IPS-NIHi11 (cell line): Measurements from ENCODE around the gene AGER.
"Not testable (repeated sequence)": the region's sequence is repeated elsewhere in the genome, so short reads cannot be mapped to it uniquely, and the experiment has no call there.

Source experiments
- DNase-seq: peaks from one replicate; pipeline ENCODE4 v3.0.0; 2012; ENCODE audit warnings: mixed read lengths, low spot score

The AGER gene

DNA sequence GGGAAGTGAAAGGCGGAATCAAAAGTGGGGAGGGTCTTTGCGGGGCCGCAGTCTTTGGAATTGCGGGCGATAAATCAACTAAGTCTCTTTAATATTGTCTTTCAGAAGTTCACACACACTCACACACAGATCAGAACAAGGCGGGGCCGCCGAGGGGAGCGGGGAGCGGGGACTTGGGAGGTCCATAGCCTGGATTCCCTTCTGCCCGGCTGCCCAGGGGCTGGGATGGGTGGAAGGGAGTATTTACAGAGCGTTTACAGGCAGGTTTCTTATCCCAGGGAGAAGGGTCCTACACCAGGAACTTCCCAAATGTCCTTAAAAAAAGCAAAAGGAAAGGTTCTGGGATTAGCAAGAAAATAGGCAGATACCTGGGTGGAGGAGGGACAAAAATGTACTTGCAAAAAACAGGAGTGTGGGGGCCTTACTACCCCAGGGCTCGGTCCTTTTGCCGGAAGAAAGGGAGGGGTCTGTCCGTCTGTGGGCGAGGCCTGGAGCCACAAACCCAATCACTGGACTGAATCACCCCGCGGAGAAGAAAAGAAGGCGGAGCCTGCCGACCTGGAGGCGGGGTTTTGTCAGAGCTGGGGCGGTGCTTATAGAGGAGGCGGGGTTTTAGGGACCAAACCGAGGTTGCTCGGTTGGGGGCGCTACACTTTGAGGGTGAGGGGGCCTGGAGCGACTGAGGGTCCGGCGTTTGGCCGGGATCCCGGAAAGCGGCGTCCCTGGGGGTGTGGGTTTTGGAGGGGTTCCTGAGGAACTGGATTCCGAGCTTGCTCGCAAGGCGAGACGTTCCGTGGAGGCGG lies 35.6 kb downstream of the AGER start:
- DNase-seq = peak; percentile 77

- no peak for DNase-seq
Measured at GRCh38 chr6:32147401-32148132, 36.5 kb downstream of the AGER start.

DNA sequence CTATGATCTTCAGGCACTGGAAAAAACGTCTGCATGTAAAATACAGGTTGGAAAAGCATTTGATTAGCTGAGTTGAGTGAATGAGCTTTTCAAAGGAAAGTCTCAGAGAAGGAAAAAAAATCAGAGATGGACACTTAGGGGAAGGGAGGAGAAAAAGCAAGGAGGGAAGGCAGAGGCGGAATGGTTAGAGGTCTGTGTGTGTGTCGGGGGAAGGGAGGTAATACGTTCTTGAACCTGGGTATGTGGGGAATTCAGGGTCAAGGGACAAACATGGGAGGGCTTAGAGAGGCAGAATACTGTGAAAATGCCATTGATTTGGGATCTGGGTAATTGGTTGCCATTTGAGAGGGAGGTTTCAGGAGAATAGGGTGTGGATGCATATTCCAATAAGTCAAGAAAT lies 37.4 kb downstream of the AGER start:
- DNase-seq = no peak

GRCh38 chr6:32146287-32146686 lies 37.8 kb downstream of the AGER start:
- DNase-seq = no peak

- not testable (repeated sequence) for DNase-seq
Measured at GRCh38 chr6:32144238-32144637, 39.8 kb downstream of the AGER start.

DNA sequence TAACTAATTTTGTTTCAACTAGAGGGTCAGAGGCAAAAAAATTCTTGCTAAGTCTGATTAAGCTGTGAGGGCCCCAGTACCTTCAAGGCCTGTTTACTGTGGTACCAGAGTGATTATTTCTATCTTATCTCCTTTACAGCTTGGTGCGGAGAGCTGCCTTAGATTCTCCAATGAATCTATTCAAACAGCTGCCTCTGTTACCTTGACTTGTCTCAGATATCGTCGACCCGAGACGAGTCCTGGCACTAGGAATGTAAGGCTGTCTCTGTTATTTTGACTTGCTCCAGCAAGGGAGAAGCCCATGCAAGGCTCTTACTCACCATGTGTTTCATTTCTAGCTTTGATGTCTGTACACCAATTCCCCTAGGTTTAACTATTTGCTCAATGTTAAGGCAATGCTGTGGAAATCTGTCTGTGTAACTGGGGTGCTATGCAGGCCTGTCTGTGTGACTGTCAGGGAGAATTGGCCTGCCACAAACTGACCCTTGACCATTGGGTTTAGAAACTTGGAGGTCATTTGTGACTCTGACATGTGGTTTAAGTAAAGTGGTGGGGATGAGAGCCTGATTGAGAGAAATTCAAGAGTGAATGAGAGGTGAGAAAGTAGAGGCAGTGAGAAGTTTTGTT lies 43.5 kb downstream of the AGER start:
- no peak for DNase-seq

DNA sequence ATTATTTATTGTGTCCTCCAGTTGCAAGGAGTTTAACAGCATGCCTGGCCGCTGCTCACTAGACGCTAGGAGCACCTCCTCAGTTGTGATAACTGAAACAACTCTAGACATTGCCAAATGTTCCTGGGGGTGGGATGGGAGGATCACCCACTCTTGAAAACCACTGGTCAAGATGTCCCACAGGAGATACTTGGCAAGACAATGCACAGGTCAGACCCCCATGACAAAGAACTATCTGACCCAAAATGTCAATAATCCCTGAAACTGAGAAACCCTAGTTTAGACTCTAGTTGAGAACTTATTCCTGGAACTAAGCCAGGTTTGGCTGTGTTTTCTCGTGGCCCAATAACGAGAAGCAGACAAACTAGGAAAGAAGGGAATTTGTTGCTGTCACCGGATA lies 44.5 kb downstream of the AGER start:
- DNase-seq = no peak

DNA sequence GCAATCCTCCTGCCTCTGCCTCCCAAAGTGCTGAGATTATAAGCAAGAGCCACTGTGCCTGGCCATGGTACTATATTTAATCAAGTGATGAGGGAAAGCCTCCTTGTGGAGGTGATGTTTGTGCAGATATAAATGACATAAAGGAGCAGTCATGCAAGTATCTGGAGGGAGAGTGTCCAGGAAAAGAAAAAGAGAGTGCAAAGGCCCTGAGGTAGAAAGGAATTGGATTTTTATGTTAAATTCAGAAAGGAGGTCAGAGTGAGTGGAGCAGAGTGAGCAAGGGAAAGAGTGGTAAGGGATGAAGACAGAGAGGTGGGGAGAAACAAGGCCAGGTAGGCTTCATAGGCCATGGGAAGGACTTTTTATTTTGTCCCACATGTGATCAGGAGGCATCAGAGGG lies 46.6 kb downstream of the AGER start:
- no peak for DNase-seq

DNA sequence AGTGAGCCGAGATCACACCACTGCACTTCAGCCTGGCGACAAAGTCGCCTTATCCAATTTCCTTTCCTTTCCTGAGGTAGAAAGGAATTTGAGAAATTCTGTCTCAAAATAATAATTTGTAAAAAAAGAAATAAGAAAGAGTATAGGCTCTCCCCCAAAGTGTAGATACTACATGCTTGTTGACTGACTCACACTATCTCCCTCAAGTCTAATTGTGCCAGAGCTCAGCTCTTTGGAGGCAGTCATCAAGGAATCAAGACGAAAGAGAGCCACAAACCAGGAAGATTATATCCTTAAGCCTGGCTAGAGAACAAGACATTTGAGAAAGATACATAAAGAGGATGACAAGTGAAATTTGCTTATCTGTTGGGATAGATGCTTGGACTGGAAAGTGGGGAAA lies 50.3 kb downstream of the AGER start:
- no peak for DNase-seq

GRCh38 chr6:32132110-32132509 lies 51.9 kb downstream of the AGER start:
- DNase-seq = no peak

DNA sequence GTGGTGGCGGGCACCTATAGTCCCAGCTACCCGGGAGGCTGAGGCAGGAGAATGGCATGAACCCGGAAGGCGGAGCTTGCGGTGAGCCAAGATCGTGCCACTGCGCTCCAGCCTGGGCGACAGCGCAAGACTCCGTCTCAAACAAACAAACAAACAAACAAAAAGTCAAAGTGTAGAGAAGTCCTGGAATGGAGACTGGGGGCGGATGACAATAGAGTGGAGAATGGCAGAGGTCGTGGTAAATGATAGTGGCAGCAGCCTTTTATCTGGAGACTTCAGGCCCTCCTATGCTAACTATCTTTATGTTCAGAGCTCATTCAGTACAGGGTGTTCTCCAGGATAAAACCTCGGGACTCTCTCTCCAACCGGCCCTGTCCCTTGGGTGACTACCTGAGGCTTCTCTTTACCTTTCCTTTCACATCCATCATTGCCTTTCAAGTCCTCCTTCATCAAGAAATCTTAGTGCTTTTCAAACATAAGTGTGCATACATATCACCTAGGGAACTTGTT lies 52.6 kb downstream of the AGER start:
- no peak for DNase-seq
